Memory B cell (primary cell): Measurements from ENCODE around the gene CBARP.
"Not testable (repeated sequence)": the region's sequence is repeated elsewhere in the genome, so short reads cannot be mapped to it uniquely, and the experiment has no call there.

Experiments used
- ATAC-seq: fragments of 150-1000 bp; cut with Tn5 transposase; 2 replicates; pipeline ENCODE4 v1.10.0; 2021; ENCODE audit warnings: low read depth, mild to moderate bottlenecking, moderate library complexity
- DNase-seq, 2 donors: peaks; one replicate each; pipeline ENCODE4 v3.0.0; 2022; ENCODE audit warnings: low spot score in 2 of 2
- H3K27ac Mint-ChIP-seq: one replicate; pipeline ENCODE4 v1.8.0; 2022; ENCODE audit warnings: mild to moderate bottlenecking, moderate library complexity, mixed read lengths
- H3K27me3 Mint-ChIP-seq: one replicate; pipeline ENCODE4 v1.8.0; 2022; ENCODE audit warnings: mixed read lengths
- H3K36me3 Mint-ChIP-seq: one replicate; pipeline ENCODE4 v1.8.0; 2022; ENCODE audit warnings: mild to moderate bottlenecking, mixed read lengths
- H3K4me1 Mint-ChIP-seq: one replicate; pipeline ENCODE4 v1.8.0; 2022; ENCODE audit warnings: mixed read lengths
- H3K4me3 Mint-ChIP-seq: one replicate; pipeline ENCODE4 v1.8.0; 2022; ENCODE audit warnings: mild to moderate bottlenecking, moderate library complexity, mixed read lengths
- H3K9me3 Mint-ChIP-seq: one replicate; pipeline ENCODE4 v1.8.0; 2022; ENCODE audit warnings: mixed read lengths

CBARP gene

DNA sequence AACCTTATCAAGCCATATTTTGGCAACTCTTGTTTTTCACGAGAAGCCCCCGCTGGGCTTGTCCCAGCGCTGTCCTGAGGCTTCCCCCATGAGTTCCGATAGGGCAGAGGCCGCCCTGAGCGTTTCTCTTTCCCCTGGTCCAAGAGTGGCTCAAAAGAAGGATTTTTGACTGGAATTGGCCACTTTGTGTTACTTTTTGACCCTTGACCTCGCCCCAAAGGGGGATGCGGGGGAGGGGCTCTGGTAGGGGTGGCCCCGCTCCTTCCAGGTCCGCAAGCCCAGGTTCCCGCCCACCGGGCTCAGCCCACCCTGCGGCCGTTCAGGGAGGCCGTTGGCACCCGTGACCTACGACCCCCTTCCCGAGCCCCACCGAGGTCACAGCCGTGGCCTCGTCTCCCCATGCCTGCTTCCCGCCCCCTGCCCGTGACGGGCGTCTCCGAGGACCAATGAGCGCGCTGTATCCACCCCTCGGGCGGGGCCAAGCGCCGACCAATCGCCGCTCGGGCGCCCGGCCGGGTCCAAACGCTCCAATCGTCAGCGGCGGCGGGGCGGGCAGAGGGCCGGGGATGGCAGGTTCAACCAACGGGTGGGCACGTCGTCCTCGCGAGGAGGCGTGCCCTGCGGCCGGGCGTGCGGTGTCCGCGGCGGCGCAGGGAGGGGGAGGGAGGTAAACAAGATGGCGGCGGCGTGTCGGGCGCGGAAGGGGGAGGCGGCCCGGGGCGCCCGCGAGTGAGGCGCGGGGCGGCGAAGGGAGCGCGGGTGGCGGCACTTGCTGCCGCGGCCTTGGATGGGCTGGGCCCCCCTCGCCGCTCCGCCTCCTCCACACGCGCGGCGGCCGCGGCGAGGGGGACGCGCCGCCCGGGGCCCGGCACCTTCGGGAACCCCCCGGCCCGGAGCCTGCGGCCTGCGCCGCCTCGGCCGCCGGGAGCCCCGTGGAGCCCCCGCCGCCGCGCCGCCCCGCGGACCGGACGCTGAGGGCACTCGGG is 32.4 kb downstream of the CBARP start, which contains the start of gene STK11:
STK11 (plus strand) TSS at position 665 of the 986 bp plus-strand sequence. CDS start 1,136 bp downstream, outside the sequence.
- peak; percentile 92 for ATAC-seq
- peak within 1 kb of the TSS; percentile 92 for H3K4me3 Mint-ChIP-seq
- H3K27ac Mint-ChIP-seq: peak within 1 kb of the TSS; percentile 92
- peak; percentile 100 for DNase-seq
- peaks cover 16% of the 10 kb centered on the region for H3K4me1 Mint-ChIP-seq
- no peaks in the 10 kb centered on the region for H3K27me3 Mint-ChIP-seq
- H3K36me3 Mint-ChIP-seq: no peaks in the 10 kb centered on the region
- H3K9me3 Mint-ChIP-seq: no peaks in the 10 kb centered on the region

DNA sequence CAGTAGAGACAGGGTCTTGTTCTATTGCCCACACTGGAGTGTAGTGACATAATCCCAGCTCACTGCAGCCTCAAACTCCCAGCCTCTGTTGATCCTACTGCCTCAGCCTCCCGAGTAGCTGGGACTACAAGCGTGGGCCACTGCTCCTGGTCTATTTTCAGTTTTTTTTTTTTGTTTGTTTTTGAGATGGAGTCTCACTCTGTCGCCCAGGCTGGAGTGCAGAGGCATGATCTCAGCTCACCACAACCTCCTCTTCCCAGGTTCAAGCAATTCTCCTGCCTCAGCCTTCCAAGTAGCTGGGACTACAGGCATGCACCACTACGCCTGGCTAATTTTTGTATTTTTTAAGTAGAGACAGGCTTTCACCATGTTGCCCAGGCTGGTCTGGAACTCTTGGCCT is 37.2 kb downstream of the CBARP start:
- not testable (repeated sequence) for H3K4me3 Mint-ChIP-seq, DNase-seq, ATAC-seq, H3K27ac Mint-ChIP-seq, H3K27me3 Mint-ChIP-seq, H3K4me1 Mint-ChIP-seq, H3K9me3 Mint-ChIP-seq, H3K36me3 Mint-ChIP-seq

DNA sequence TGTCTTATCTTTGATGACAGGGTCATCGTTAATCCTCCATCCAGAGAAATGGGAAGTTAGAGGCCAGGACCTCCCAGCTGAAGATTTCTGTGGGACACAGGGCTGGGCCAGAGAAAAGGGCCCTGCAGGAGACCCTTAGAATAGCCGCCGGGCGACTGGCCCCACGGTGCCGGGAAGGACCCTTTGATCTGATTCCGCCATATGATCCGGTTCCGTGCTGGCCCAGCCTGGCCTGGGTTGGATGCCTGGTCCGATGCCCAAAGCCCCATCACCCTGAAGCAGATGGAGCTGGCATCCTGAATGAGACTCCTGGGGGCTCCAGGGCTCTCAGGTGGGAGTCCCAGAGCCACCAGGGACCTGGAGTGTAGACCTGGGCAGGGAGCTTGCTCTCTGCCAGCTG is 38.3 kb downstream of the CBARP start:
- Mint-ChIP-seq H3K27me3 (no peaks in the 10 kb centered on the region), H3K4me3 (no peak overlapping the region), H3K27ac (no peak overlapping the region), H3K9me3 (no peaks in the 10 kb centered on the region), H3K36me3 (no peaks in the 10 kb centered on the region), H3K4me1 (no peaks in the 10 kb centered on the region)
- ATAC-seq: no peak
- no peak for DNase-seq

DNA sequence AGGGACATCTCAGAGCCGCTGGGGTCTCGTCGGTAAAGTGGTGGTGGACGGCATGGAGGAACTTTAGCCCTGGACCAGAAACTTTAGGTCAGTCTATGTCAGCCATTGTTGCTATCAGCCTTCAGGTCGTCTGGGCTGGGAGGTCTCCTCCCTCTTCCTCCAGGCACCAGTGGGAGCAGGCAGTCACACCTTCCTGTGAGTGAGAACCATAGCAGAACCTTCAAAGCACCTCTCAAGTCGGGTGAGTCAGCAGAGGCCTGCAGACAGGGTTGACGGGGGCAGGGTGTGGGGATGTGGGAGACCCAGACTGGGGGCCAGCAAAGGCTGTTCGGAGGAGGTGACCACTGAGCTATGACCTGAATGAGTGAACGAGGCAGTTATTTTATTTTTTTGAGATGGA is 48.4 kb downstream of the CBARP start:
- H3K4me3 Mint-ChIP-seq: no peak overlapping the region
- H3K9me3 Mint-ChIP-seq: no peaks in the 10 kb centered on the region
- no peaks in the 10 kb centered on the region for H3K27me3 Mint-ChIP-seq
- no peaks in the 10 kb centered on the region for H3K36me3 Mint-ChIP-seq
- no peak overlapping the region for H3K27ac Mint-ChIP-seq
- no peaks in the 10 kb centered on the region for H3K4me1 Mint-ChIP-seq
- ATAC-seq (no peak), DNase-seq (no peak)

DNA sequence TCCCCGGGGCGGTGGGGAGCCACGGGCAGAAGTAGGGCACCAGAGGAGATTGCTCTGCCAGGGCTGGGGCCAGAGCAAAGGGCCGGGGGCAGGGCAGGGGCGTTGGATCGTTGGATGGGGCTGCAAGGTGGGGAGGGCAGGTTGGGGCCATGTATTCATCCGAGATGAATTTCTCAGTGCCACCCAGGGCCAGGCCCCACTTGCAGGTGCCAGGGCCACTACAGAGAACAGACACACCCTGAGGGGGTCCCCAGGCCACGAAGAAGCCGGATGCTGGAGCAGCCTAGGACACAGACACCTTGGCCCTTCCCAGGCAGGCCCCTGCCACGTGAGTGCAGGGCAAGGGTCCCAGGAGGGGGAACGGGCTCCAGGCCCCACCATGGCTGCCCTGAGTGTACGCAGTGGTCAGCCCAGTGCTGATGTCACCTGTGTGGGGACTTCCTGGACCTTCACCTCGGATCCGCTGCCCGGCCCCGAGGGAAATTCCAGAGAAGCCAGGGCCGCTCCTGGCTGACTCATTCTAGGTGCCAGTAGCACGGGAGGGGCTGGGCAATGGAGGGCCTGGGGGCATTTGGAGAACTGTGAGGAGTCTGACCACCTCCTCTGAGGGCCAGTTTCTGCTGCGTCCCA is 54.1 kb downstream of the CBARP start:
- no peaks in the 10 kb centered on the region for H3K36me3 Mint-ChIP-seq
- DNase-seq: no peak
- H3K4me3 Mint-ChIP-seq: no peak overlapping the region
- no peak for ATAC-seq
- no peaks in the 10 kb centered on the region for H3K27me3 Mint-ChIP-seq
- H3K27ac Mint-ChIP-seq: no peak overlapping the region
- H3K9me3 Mint-ChIP-seq: no peaks in the 10 kb centered on the region
- H3K4me1 Mint-ChIP-seq: peaks cover 16% of the 10 kb centered on the region

DNA sequence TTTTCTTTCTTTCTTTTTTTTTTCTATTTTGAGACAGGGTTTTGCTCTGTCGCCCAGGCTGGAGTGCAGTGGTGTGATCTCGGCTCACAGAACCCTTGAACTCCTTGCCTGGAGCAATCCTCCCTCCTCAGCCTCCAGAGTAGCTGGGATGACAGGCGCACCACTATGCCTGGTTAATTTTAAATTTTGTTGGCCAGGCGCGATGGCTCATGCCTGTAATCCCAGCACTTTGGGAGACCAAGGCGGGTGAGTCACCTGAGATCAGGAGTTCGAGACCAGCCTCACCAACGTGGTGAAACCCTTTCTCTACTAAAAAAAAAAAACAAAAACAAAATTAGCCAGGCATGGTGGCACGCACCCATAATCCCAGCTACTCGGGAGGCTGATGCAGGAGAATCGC is 55.1 kb downstream of the CBARP start:
- H3K27ac Mint-ChIP-seq: no peak overlapping the region

DNA sequence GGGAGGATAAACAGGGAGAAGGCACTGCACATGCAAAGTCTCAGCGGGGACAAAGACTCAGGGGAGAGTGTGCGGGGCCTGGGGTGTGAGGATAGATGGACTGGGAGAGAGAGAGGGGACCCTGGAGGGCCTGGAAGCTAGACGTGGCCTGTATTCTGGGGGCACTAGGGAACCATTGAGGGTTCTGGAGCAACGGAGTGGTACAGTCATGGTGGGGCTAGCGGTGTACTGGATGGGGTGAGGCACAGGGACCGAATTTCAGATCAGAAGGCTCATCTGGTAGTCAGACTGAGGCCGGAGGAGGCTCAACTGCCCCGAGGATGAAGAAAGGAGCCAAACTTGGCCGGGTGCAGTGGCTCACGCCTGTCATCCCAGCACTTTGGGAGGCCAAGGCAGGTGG is 55.7 kb downstream of the CBARP start:
- no peaks in the 10 kb centered on the region for H3K36me3 Mint-ChIP-seq
- H3K4me1 Mint-ChIP-seq: peaks cover 18% of the 10 kb centered on the region
- no peak for ATAC-seq
- no peak for DNase-seq
- no peak overlapping the region for H3K27ac Mint-ChIP-seq
- no peaks in the 10 kb centered on the region for H3K27me3 Mint-ChIP-seq
- H3K9me3 Mint-ChIP-seq: no peaks in the 10 kb centered on the region
- H3K4me3 Mint-ChIP-seq: no peak overlapping the region

More for the DNA sequence above, 55.1 kb downstream of the CBARP start:
- H3K4me1 Mint-ChIP-seq: peaks cover 16% of the 10 kb centered on the region
- H3K4me3 Mint-ChIP-seq: no peak overlapping the region
- no peaks in the 10 kb centered on the region for H3K36me3 Mint-ChIP-seq
- ATAC-seq: no peak
- H3K9me3 Mint-ChIP-seq: no peaks in the 10 kb centered on the region
- DNase-seq: no peak
- H3K27me3 Mint-ChIP-seq: no peaks in the 10 kb centered on the region

DNA sequence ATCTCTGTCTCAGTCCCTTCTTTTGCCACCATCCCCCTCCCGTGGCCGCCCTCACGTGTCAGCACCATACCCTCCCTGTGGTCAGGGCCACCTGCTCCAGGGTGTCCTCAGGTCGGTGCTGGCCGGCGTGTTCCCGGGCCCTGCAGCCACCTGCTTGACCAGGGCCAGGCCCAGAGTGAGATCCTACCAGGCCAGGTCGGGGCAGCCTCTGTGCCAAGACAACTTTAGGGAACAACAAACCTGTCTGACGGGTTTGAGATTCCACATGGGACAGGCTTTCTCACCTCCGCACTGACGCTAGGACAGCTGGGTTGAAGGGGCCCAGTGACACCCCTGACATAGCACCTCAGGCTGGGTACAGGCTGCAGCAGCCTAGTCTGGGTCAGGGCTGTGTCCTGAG is 56.2 kb downstream of the CBARP start:
- DNase-seq: no peak
- peaks cover 18% of the 10 kb centered on the region for H3K4me1 Mint-ChIP-seq
- H3K9me3 Mint-ChIP-seq: no peaks in the 10 kb centered on the region
- no peaks in the 10 kb centered on the region for H3K27me3 Mint-ChIP-seq
- H3K27ac Mint-ChIP-seq: peak overlapping the region; percentile 18
- no peaks in the 10 kb centered on the region for H3K36me3 Mint-ChIP-seq
- ATAC-seq: no peak
- peak overlapping the region; percentile 61 for H3K4me3 Mint-ChIP-seq
